Right lobe of liver (tissue), 4 donors: ENCODE data around the gene KLRK1.

ENCODE experiments used
- CTCF ChIP-seq, 4 donors: fragments of 200-600 bp in 3 of 4; fragments of 450-650 bp in 1 of 4; IDR thresholded peaks; one replicate each; pipeline versions ENCODE4 v1.5.1 to v1.8.0; 2016 to 2022; ENCODE audit warnings: antibody characterized with exemption in 4 of 4, mild to moderate bottlenecking in 2 of 4
- POLR2A ChIP-seq: fragments of 450-650 bp; IDR thresholded peaks from one replicate; pipeline ENCODE4 v1.6.1; 2017; ENCODE audit warnings: antibody characterized with exemption, mild to moderate bottlenecking
- donor health status: DM: no; HTN: no; CAD: no.
- donor health status: DM: no; HTN: no; CAD: no.
- donor health status: DM: no; HTN: yes; CAD: no.

GRCh38 chr12:10372559-10372958 lies 17.3 kb downstream of the KLRK1 start:
- TF ChIP-seq CTCF (IDR thresholded peaks at IDR 0.05): no peak
- TF ChIP-seq POLR2A: no peak
